ENCODE data around the gene GNB4. TPM values are rescaled to one million over a fixed set of nuclear protein-coding genes. Genes with fewer than 3 reads are reported as not detected.
A peak's percentile ranks its signal among the peaks of the same experiment; 100 is the strongest.

GNB4 gene
- total and polyA plus RNA-seq, 10 of the 15 experiments (the other 5 are each of a cell fraction or from before 2014, with no cell fraction given), result 0.14 to 3.4 (median 1.8) TPM

GRCh38 chr3:179451265-179452175 is at the start of gene GNB4 (continued):
- TF ChIP-seq BHLHE40 (IDR thresholded peaks at IDR 0.05; ENCODE audit: borderline replicate concordance in 1 of 2, low read depth in 2 of 2, low read length in 1 of 2), result peak in 1 of 2 experiments; percentile 59; a peak in 2 of 4 replicates
- TF ChIP-seq RBBP5 (conservative IDR thresholded peaks at IDR 0.05), result no peak
- peak; percentile 93 for TF ChIP-seq HDAC6 (IDR thresholded peaks at IDR 0.05; ENCODE audit: unreplicated experiment)
- peak; percentile 70; the same call in 1 of the 2 replicates for TF ChIP-seq GATAD2B (conservative IDR thresholded peaks at IDR 0.05; ENCODE audit: low read depth)
- TF ChIP-seq YBX1 (IDR thresholded peaks at IDR 0.05), result no peak
- TF ChIP-seq, protein P1, sequence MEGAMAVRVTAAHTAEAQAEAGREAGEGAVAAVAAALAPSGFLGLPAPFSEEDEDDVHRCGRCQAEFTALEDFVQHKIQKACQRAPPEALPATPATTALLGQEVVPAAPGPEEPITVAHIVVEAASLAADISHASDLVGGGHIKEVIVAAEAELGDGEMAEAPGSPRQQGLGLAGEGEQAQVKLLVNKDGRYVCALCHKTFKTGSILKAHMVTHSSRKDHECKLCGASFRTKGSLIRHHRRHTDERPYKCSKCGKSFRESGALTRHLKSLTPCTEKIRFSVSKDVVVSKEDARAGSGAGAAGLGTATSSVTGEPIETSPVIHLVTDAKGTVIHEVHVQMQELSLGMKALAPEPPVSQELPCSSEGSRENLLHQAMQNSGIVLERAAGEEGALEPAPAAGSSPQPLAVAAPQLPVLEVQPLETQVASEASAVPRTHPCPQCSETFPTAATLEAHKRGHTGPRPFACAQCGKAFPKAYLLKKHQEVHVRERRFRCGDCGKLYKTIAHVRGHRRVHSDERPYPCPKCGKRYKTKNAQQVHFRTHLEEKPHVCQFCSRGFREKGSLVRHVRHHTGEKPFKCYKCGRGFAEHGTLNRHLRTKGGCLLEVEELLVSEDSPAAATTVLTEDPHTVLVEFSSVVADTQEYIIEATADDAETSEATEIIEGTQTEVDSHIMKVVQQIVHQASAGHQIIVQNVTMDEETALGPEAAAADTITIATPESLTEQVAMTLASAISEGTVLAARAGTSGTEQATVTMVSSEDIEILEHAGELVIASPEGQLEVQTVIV (IDR thresholded peaks at IDR 0.05; ENCODE audit: borderline replicate concordance, partially characterized antibody), result no peak
- TF ChIP-seq MAX (IDR thresholded peaks at IDR 0.05; ENCODE audit: low read depth, low read length), result peak; percentile 66; the same call in 1 of the 2 replicates
- no peak for TF ChIP-seq SMC3 (IDR thresholded peaks at IDR 0.05; ENCODE audit: borderline replicate concordance, low read length)
- TF ChIP-seq ZBED1 (IDR thresholded peaks at IDR 0.05; ENCODE audit: borderline replicate concordance), result no peak
- TF ChIP-seq BRCA1 (IDR thresholded peaks at IDR 0.05; ENCODE audit: low read depth, low read length), result no peak
- TF ChIP-seq PML (IDR thresholded peaks at IDR 0.05; ENCODE audit: low read length), result no peak
- TF ChIP-seq, protein P2, sequence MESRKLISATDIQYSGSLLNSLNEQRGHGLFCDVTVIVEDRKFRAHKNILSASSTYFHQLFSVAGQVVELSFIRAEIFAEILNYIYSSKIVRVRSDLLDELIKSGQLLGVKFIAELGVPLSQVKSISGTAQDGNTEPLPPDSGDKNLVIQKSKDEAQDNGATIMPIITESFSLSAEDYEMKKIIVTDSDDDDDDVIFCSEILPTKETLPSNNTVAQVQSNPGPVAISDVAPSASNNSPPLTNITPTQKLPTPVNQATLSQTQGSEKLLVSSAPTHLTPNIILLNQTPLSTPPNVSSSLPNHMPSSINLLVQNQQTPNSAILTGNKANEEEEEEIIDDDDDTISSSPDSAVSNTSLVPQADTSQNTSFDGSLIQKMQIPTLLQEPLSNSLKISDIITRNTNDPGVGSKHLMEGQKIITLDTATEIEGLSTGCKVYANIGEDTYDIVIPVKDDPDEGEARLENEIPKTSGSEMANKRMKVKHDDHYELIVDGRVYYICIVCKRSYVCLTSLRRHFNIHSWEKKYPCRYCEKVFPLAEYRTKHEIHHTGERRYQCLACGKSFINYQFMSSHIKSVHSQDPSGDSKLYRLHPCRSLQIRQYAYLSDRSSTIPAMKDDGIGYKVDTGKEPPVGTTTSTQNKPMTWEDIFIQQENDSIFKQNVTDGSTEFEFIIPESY (IDR thresholded peaks at IDR 0.05), result no peak
- TF ChIP-seq, protein P3, sequence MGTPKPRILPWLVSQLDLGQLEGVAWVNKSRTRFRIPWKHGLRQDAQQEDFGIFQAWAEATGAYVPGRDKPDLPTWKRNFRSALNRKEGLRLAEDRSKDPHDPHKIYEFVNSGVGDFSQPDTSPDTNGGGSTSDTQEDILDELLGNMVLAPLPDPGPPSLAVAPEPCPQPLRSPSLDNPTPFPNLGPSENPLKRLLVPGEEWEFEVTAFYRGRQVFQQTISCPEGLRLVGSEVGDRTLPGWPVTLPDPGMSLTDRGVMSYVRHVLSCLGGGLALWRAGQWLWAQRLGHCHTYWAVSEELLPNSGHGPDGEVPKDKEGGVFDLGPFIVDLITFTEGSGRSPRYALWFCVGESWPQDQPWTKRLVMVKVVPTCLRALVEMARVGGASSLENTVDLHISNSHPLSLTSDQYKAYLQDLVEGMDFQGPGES (IDR thresholded peaks at IDR 0.05), result no peak
- TF ChIP-seq CHD2 (IDR thresholded peaks at IDR 0.05; ENCODE audit: borderline replicate concordance, low read depth, low read length), result no peak
- TF ChIP-seq YY1 (IDR thresholded peaks at IDR 0.05; ENCODE audit: low read depth, low read length), result 0 out of 2 replicates have a peak, but pooled peaks have one; percentile 4
- no peak for TF ChIP-seq RELB (IDR thresholded peaks at IDR 0.05; ENCODE audit: low read depth)
- no peak for TF ChIP-seq RUNX3 (IDR thresholded peaks at IDR 0.05; ENCODE audit: low read length)
- no peak for TF ChIP-seq ZNF622 (IDR thresholded peaks at IDR 0.05)
- no peak for TF ChIP-seq SREBF1 (IDR thresholded peaks at IDR 0.05; ENCODE audit: low read length)

Measured in GM12878 (cell line).